Cerebellar cortex (tissue), 1 donor: Measurements from ENCODE around the gene NPC1L1.
"Not testable (repeated sequence)": the region's sequence is repeated elsewhere in the genome, so short reads cannot be mapped to it uniquely, and the experiment has no call there.

Experiments used
- DNase-seq: peaks from one replicate; pipeline ENCODE4 v3.0.0-alpha.2; 2015; ENCODE audit warnings: low spot score

Gene NPC1L1

DNA sequence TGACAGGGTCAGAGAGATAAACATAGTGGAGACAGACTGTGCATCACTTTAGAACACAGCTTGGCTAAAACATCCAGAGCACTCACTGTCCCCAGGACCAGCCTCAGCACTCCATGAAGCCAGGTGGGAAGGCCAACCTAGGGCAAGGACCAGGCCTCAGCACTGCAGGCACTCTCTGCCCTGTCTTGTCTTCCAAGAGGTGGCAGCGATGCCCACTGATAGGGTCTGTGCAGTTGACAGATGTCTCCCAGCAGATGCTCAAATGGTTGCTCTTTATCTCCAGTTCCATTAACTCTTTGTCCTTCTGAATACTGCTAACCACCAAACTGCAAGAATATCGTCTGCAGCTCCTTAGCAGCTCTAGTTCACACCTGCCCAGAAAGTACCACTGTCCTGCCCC is 23.5 kb upstream of the NPC1L1 start:
- no peak for DNase-seq

DNA sequence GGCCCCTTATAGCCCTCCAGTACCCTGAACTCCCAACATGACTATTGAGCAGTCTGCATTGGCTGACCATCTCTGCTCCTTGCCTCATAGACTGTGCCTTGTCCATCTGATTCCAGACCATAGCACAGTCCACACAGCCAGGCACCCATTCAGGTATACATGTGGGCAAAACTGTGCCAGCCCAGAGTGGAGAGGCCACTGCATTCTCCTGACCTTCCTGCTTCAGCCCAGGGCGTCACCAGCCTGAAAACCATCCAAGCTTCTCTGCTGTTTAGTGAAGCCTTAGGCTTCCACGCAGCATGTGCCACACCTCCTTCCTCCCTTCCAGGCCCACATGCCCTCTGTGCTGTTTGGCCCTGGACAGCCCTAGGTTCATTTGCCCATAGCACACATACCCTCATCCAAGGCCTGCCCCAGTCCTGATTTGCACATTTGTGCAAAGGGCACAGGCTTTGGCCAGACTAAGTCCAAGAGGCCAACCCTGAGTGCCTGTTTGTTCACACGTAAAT is 22.1 kb upstream of the NPC1L1 start:
- DNase-seq: no peak

DNA sequence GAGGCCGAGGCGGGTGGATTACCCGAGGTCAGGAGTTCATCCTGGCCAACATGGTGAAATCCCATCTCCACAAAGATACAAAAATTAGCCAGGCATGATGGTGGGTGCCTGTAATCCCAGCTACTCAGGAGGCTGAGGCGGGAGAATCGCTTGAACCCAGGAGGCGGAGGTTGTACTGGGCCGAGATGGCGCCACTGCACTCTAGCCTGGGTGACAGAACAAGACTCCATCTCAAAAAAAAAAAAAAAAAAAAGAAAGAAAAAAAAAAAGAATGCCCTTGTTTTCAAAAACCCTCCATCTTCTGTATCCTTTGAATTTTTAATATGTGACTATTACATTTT is 21.5 kb upstream of the NPC1L1 start:
- not testable (repeated sequence) for DNase-seq

DNA sequence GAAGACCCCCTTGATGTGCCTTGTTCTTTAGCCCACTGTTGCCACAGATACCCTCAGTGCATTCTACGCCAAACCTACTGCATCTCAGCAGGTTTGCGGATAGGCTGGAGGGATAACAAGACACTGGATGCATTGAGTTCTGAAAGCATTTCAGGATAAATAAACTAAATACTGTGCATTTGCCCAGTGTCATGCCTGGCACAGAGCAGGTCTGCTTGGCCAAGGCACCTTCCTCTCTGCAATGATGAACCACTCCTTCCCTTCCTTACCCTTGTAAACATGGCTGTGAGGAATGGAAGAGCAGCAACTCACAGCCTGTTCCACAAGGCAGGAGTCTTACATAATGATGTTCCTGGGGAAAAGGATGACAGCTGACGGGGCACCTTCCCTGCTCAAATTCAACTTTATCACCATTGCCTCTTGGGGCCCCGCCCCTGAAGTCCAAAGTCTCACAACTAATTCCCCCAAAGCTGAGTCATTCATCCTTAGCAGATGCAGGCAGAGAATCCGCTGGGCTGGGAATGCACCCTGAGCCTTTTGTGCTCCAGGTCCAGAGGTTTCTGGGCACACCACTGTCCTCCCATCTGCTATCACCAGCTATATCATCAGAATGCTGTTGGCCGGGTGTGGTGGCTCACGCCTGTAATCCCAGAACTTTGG is 21.0 kb upstream of the NPC1L1 start:
- DNase-seq: no peak

DNA sequence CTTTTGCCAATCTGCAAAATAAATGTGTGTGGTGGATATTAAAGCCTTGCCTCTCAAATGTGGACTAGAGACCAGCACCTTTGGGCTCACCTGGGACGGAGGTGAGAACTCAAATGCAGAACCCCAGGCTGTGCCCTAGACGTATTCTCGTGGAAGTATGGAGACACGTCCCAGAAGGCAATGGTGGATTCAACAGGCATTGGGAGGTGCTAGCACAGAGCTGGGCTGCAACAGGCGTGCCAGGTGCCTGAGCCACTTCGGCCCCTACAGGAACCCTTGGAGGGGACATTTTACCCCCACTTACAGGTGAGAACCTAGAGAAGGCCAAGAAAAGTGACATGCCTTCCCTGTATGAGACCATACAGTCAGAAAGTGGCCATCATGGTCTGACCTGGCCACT is 20.4 kb upstream of the NPC1L1 start:
- no peak for DNase-seq

DNA sequence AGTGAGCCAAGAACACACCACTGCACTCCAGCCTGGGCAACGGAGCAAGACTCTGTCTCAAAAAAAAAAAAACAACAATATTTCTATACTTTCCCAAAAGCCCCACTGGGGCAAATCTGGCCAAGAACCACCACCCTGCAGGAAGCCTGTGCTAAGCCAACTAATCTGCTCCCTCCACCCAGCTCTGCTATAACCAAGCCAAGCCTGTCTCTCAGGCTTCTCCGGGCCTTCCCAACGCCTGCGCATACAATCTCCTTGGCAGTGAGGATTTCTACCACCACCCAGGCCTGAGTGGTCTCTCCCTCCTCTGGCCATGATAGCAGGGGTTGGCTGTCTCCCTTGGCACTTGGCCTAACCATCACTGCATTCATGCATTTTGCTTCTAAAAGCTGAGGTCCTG is 18.4 kb upstream of the NPC1L1 start:
- peak; percentile 25 for DNase-seq

DNA sequence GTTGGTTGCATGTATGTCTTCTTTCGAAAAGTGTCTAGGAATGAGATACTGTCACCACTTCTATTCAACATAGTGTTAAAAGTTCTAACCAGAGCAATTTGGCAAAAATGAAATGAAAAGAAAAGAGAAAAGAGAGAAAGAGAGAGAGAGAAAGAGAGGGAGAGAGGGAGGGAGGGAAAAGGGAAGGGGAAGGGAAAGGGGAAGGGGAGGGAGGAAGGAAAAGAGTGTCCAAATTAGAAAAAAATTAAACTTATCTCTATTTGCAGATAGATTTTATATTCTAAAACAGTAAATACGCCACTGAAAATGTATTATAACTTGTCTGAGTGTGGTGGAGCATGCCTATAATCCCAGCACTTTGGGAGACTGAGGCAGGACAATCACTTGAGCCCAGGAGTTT is 16.4 kb upstream of the NPC1L1 start:
- DNase-seq: no peak

DNA sequence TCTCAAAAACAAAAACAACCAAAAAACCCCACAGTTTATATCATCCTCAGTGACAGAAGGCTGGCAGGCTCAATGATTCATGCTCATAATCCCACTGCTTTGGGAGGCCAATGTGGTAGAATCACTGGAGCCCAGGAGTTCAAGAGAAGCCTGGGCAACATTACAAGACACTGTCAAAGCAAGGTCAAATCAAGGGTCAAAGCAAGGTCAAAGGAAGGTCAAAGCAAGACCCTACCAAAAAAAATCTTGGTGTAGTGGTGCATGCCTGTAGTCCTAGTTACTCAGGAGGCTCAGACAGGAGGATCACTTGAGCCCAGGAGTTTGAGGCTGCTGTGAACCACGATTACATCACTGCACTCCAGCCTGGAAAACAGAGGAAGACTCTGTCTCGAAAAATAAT is 14.2 kb upstream of the NPC1L1 start:
- DNase-seq: no peak

DNA sequence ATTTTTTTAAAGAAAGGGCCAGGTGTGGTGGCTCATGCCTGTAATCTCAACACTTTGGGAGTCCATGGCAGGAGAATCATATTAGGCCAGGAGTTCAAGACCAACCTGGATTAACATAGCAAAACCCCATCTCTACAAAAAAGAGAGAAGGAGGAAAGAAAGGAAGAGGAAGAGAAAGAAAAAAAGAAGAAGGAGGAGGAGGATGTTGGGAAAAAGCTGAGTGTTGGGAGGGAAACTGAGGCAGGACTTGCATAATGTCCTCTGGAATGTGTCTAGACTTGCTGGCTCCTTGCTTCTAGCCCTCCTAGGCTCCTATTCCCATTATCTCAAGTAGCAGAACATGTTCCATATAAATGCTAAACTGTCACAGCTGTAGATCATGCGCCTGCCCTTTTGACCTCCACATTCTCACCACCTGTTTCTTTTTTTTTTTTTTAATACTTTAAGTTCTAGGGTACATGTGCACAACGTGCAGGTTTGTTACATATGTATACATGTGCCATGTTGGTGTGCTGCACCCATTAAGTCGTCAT is 11.4 kb upstream of the NPC1L1 start:
- not testable (repeated sequence) for DNase-seq

DNA sequence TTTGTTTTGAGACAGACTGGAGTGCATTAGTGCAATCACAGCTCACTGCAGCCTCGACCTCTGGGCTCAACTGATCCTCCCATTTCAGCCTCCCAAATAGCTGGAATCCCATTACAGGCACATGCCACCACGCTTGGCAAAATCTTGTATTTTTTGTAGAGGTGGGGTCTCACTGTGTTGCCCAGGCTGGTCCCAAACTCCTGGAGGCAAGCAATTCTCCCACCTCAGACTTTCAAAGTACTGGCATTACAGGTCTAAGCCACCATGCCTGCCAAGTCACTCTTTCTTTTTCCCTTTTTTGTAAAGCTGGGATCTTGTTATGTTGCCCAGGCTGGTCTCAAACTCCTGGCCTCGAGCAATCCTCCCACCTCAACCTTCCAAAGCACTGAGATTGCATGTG is 8.3 kb upstream of the NPC1L1 start:
- no peak for DNase-seq

DNA sequence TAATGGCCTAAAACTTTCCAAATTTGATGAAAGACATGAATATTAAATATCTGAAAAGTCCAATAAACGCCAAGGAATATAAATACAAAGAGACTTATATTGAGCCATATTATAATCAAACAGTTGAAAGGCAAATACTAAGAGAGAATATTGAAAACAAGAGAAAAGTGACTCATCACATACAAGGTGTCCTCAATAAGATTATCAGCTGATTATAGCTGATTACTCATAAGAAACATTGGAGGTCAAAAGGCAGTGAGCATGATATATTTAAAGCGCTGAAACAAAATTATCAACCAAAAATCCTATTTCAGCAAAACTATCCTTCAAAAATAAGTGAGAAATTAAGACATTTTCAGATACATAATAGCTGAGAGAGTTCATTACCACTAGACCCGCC is 7.8 kb upstream of the NPC1L1 start:
- DNase-seq: no peak

DNA sequence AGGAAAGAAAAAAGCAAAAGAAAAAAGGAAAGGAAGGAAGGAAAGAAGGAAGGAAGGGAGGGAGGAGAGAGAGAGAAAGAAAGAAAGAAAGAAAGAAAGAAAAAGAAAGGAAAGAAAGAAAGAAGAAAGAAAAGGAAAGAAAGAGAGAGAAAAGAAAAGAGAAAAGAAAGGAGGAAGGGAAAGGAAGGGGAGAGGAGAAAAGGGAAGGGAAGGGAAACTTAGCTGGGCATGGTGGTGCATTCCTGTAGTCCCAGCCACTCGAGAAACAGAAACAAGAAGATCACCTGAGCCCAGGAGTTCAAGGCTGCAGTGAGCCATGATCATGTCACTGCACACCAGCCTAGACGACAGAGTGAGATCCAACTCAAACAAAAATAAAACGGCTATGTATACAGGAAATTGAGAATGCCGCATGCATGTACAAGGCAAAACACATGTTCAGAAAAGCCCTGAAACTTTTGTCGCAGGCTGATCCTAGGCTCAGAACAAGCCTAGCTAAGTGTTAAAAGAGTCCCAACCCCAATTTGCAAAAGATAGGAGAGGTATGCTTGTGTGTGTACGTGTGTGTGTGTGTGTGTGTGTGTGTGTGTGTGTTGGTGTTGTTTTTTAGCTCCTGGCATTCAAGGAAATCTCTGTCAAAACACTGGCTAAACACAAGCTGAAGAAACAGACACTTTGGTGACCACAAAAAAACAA is 6.6 kb upstream of the NPC1L1 start:
- DNase-seq: no peak

DNA sequence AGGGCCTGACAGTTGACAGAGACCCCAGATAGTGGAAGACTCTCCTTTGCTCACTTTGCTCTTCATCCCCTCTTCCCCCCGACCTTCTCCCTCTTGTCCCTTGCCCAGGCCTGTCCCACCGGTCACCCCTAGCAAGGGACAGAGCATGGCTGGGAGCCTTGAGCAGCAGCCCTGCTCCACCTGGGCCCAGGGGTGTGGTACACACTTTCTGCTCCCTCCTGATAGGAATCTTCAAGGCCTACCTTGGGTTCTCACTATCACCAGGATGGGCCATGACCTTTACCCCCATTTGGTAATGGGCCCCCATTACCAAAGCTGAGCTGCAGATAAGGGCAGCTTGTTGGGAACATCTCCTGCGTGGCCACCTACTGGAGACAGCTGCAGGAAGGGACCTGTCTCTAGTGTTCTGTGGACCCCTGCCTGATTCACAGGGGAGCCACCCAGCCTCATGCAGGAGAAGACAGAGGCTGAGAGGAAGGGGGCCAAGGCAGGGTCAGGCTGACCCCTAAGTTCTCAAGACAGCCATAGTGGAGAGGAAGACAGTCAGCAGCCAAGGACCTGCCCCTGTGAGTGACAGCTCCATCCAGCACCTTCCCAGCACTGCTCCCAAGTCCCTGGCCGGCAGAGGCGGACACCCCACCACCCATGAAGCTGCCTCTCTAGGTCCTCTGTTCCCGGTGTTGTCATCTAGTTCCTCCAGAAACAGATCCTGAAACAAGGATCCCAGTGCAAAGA is 913 bp upstream of the NPC1L1 start:
- no peak for DNase-seq

DNA sequence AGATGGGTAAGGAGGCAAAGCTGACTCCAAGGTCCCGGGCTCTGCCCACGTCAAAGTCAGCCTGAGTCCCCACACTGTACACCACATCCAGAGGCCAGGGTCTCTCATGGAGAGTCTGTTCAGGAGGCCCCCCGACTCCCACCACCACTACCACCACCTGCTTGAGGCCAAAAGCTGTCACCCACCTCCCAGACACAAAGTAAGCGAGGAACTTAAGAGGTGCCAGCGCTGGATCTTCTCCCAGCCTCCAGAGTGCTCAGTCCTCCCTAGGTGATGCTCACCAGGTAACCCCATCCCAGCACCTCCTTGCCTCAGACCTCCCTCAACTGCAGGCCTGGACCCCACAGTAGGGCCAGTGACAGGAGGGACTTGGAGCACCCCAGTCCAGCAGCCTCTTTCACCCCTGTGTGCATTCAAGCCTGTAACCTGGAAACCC is 520 bp downstream of the NPC1L1 start:
- DNase-seq: no peak

DNA sequence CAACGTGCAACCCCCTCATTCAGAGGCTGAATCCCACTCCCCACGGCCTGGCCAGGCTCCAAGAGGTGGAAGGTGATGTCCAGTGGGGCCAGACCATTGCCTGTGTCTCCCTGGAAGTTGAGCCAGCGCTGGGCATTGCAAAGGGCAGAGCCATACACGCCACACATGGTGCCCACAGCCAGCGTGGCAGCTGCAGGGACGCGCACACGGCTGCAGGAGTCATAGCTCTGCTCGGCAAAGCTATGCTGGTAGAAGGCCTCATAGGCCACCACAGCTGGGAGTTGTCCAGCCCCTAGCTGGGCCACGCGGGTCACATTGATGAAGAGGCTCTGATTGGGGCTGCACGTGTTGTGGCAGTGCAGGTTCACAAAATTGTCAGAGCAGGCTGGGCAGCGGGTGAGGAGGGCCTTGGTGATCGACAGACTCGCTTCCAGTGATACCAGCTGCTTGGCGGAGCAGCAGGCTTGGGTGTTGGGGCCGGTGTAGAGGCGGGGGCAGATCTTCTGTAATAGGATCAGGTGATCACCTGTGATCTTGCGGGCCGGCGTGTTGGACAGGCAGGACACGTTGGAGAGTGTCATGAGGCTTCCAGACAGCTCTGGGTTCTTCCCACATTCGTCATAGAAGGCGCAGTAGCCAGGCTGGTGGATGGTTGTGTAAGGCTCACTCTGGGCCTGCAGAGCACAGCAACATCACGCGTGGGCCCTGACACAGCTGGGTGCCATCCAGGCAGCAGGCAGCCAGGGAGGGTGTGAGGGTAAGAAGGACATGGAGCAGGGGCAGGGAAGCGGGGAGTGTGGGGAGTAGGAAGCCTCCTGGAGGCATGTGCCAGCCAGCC is 1.2 kb downstream of the NPC1L1 start:
- DNase-seq: no peak

DNA sequence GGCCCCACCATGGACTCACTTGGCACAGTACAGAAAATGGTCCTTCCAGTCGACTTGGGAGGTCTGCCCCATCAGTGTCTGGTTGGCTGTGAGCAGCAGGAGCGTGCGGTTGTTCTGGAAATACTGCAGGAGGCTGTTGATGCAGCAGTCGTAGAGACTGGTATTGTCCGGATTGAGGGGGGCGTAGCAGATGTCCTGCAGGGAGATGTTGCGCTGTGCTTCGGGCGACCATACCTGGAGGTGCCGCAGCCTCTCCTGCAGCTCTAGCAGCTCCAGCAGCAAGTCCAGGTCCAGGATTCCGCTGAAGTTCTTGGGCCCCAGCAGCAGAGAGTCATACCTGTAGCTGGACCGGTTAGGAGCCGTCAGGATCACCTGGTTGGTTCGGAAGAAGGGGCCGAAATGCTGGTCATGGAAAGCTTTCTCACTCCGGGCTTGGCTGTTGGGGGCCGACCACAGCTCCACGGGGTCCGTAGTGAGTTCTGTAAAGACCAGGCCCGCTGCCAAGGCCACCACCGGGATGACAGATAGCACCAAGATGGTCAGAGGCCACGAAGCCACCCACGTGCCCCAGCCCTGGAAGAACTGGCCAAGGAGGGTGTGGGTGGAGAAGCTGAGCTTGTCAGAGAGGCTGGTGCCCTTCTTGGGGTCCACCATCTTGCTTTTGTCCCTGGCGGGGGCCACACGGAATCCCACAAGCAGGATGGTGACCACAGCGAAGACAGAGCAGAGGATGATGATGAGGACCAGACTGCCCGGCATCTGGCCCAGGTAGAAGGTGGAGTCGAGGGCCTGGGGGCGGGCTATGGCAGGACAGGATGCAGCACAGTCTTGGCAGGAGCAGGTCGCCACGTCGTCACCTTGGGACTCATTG is 2.1 kb downstream of the NPC1L1 start:
- no peak for DNase-seq

DNA sequence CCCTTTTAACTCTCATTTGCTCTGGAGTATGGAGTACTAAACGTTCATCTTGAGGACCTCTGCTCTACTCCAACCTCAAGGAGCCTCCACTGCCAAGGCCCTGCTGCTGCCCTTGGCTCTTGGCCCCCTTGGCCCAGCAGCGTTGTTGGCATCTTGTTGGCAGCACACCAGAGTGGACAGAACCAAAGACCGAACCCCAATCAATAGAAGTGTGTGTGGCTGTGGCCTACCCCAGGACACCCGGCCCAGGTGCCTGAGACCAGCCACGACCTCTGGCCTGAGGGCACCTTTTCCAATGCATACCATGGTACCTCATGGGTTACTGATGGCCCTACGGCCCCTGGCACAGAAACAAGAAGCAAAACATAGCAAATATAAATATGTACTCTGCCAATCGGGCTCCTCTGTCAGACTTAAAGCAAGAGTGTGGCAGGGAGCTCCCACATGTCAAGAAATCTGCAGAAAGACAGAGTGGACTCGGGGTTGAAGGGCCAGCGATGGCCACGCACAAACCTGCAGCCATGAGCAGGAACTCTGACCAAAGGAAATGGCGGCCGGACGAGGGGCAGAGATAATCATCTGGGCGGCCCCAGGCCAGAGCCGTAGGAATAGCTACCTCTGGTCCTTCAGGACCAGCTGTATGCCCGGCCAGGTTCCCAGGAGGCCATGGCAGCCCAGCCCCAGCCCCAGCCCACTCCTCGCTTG is 2.9 kb downstream of the NPC1L1 start:
- DNase-seq: no peak

DNA sequence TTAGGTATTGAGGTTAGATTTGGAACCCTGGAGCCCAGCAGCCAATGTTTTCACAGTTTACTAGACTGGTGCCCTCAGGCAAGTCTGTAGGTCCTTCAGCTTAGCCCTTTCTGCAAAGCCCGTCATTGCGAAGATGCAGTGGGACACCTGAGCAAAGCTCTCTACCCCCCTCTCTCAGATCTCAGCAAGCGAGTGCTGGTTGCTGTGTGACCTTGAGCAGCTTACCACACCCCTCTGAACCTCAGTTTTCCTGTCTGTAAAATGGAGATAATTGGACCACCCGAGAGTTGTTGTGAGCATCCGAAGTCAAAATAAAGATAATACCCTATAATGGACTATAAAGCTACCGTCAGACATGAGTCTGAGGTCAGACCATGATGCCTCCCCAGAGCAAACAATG is 3.7 kb downstream of the NPC1L1 start:
- DNase-seq: no peak

DNA sequence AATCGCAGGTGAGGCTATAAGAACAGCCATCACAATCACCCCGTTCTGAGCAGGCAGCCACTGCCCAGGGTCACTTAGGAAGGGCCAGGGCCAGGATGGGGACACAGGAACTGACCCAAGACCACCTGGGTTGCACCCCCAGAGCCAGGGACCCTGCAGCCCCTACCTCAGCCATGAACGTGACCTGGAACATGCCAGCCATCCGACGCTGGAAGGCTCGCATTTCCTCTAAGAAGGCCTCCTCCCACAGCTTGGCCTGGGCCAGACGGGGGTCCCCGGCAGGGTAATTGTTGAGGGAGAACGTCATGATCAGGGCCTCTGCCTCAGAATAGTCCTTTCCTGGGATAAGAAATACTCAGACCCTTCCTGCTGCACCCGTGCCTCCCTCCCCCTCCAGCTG is 5.0 kb downstream of the NPC1L1 start:
- DNase-seq: no peak

DNA sequence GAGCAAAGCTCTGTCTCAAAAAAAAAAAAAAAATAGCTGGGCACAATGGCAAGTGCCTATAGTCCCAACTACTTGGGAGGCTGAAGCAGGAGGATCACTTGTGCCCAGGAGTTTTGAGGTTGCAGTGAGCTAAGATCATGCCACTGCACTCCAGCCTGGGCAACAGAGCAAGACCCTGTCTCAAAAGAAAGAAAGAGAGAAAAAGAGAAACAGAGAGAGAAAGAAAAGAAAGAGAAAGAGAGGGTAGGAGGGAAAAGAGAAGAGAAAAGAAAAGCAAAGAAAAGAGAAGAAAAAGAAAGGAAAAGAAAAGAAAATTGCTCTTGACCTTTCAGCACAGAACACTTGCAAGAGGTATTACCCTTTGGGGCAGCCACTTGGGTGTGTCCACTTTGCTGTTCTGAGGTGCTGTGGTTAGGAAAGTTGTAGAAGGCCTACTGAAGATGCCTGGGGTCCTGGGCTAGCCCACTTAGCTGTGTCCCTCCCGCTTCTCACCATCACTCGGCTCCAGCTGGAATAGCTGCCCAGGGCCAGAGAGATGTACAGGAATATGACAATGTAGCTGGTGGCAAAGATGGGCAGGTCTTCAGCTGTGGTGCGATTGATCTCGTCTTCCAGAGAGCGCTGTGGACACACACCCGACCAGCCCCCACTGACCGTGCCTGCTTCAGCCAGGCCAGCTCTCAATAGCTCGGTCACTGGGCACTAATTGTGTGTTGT is 5.6 kb downstream of the NPC1L1 start:
- DNase-seq: no peak
